ENCODE results near the gene HRAS. TPM values are rescaled to one million over a fixed set of nuclear protein-coding genes. Genes with fewer than 3 reads are reported as not detected.
A peak's percentile ranks its signal among the peaks of the same experiment; 100 is the strongest.

Gene HRAS
- total RNA-seq, 3 donors from 2014 or later (not counting 1 experiment from before 2014, with no cell fraction given), result 27.6 to 35.0 (median 30.6) TPM

DNA sequence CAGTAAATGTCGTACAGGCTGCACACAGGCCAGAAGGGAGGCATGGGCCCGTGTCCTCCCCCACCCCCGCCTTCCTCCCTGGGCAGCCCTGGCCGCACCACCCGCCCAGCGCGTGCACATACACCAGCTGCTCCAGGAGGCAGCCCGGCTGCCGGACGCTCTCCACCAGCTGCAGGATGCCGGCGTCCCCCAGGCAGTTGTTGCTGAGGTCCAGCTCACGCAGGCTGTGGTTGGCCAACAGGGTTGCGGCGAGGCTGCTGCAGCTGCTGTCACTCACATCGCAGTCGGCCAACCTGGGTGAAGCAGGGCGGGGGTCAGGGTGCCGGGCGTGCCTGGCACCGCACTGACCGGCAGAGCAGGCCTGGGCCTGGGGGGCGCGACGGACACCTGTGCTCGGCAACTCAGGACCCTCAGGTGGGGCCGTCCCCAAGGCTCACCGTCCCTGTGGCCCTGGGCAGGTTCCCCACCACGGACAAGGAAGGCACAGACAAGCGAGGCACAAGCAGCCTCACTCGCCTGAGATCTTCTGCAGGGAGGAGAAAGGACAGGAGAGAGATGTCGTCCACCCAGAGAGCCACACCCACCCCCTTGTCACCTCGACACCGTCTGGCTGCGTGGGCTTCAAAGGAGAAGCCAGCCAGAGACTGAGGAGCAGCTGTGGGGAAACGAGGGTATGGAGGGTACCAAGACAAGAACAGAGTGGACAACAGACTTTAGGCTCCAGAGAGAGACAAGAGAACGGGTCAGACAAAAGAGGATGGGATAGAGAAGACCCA is 40.4 kb downstream of the HRAS start:
- DNase-seq (no peak), ATAC-seq (no peak)
- Mint-ChIP-seq H3K9me3 (no peaks in the 10 kb centered on the region), H3K4me1 (peaks cover 0 to 7% of the 10 kb centered on the region in 2 donors), H3K4me3 (no peak overlapping the region), H3K36me3 (peaks cover 9% of the 10 kb centered on the region), H3K27me3 (ENCODE audit: low read depth in 2 of 2) (no peaks in the 10 kb centered on the region), H3K27ac (no peak overlapping the region)
- Histone ChIP-seq H3K9me3 (ENCODE audit: control insufficient read depth, insufficient read depth, low read length) (no peaks in the 10 kb centered on the region), H3K27ac (ENCODE audit: low read length) (no peak overlapping the region), H3K4me1 (ENCODE audit: control insufficient read depth, insufficient read depth, low read length) (no peaks in the 10 kb centered on the region), H3K36me3 (ENCODE audit: control insufficient read depth, insufficient read depth, low read length) (peaks cover 52% of the 10 kb centered on the region), H3K27me3 (ENCODE audit: control insufficient read depth, insufficient read depth, low read length) (no peaks in the 10 kb centered on the region), H3K4me3 (ENCODE audit: low read length) (no peak overlapping the region)
- intact Hi-C loops (cut with micrococcal nuclease), result no loop called here
- TF ChIP-seq, protein P1, sequence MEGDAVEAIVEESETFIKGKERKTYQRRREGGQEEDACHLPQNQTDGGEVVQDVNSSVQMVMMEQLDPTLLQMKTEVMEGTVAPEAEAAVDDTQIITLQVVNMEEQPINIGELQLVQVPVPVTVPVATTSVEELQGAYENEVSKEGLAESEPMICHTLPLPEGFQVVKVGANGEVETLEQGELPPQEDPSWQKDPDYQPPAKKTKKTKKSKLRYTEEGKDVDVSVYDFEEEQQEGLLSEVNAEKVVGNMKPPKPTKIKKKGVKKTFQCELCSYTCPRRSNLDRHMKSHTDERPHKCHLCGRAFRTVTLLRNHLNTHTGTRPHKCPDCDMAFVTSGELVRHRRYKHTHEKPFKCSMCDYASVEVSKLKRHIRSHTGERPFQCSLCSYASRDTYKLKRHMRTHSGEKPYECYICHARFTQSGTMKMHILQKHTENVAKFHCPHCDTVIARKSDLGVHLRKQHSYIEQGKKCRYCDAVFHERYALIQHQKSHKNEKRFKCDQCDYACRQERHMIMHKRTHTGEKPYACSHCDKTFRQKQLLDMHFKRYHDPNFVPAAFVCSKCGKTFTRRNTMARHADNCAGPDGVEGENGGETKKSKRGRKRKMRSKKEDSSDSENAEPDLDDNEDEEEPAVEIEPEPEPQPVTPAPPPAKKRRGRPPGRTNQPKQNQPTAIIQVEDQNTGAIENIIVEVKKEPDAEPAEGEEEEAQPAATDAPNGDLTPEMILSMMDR (IDR thresholded peaks at IDR 0.05), result no peak
- 92% methylated on average over 37 of the region's 37 CpGs for WGBS (ENCODE audit: insufficient coverage)

DNA sequence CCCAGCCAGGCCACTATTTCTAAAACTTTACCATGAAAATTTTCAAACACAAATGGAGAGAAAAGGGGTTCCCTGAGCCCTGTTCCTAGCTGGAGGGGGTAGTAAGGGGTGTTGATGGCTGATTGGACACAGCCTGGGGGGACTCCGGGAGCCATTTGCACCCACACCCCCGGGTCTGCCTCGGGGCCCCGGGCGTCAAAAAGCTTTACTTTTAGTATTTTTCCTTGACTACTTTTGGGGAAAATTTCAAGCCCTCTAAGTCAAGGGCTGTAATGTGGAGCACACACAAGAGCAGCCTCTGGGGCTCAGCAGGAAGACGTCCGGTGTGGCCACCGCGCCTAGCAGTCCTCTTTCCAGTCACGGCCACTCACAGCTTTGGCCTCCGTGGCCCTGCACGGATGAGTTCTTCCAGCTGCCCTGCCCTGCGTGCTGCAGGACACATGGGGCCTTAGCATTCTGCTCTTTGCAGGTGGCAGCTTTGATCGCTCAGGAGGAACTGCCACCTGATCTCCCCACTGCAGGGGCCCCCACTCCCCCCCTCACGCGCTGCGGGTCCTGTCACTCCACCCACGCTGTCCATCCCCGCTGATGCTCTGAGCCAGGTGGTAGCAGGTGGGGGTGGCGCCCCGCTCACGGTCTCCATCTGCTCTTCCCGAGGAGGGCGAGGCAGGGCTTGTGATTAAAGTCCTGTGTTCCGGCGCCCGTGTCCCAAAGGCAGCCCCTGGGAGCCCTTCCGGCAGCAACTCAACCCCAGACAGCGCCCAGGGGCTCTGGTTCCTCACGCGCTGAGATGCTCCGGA is 42.7 kb downstream of the HRAS start:
- ATAC-seq, result no peak
- intact Hi-C loops (cut with micrococcal nuclease), result no loop called here
- Mint-ChIP-seq H3K36me3 (peaks cover 7% of the 10 kb centered on the region), H3K4me1 (peaks cover 0 to 6% of the 10 kb centered on the region in 2 donors), H3K27me3 (ENCODE audit: low read depth in 2 of 2) (no peaks in the 10 kb centered on the region), H3K27ac (peak overlapping the region in 1 of 2 donors; percentile 42), H3K4me3 (no peak overlapping the region), H3K9me3 (no peaks in the 10 kb centered on the region)
- TF ChIP-seq, protein P1 (IDR thresholded peaks at IDR 0.05), result no peak
- Histone ChIP-seq H3K4me3 (ENCODE audit: low read length) (no peak overlapping the region), H3K36me3 (ENCODE audit: control insufficient read depth, insufficient read depth, low read length) (peaks cover 34% of the 10 kb centered on the region), H3K9me3 (ENCODE audit: control insufficient read depth, insufficient read depth, low read length) (no peaks in the 10 kb centered on the region), H3K27me3 (ENCODE audit: control insufficient read depth, insufficient read depth, low read length) (no peaks in the 10 kb centered on the region), H3K27ac (ENCODE audit: low read length) (no peak overlapping the region), H3K4me1 (ENCODE audit: control insufficient read depth, insufficient read depth, low read length) (no peaks in the 10 kb centered on the region)
- no peak for DNase-seq
- 88% methylated on average over 32 of the region's 32 CpGs for WGBS (ENCODE audit: insufficient coverage)

DNA sequence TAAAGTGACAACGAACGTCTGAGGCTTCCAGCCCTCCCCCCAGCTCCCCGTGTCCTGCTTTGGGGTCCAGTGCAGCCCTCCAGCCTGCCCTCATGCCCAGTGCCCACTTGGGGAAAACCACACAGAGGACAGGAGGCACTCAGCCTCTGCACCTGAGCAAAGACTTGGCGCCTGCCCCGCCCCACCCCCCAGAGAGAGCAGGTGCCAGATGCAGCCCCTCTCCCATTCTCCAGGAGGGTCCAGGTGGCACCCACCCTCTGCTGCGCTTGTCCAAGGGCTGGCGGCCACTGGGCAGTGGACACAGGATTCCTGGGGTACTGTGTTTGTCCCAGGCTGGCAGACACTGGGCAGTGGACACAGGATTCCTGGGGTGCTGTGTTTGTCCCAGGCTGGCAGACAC is 44.0 kb downstream of the HRAS start:
- Mint-ChIP-seq H3K27me3 (ENCODE audit: low read depth in 2 of 2) (no peaks in the 10 kb centered on the region), H3K36me3 (no peaks in the 10 kb centered on the region), H3K4me1 (no peaks in the 10 kb centered on the region), H3K9me3 (no peaks in the 10 kb centered on the region), H3K4me3 (no peak overlapping the region), H3K27ac (no peak overlapping the region)
- Histone ChIP-seq H3K27me3 (ENCODE audit: control insufficient read depth, insufficient read depth, low read length) (no peaks in the 10 kb centered on the region), H3K4me1 (ENCODE audit: control insufficient read depth, insufficient read depth, low read length) (no peaks in the 10 kb centered on the region), H3K36me3 (ENCODE audit: control insufficient read depth, insufficient read depth, low read length) (peaks cover 22% of the 10 kb centered on the region), H3K9me3 (ENCODE audit: control insufficient read depth, insufficient read depth, low read length) (no peaks in the 10 kb centered on the region), H3K4me3 (ENCODE audit: low read length) (no peak overlapping the region), H3K27ac (ENCODE audit: low read length) (no peak overlapping the region)
- 93% methylated on average over 7 of the region's 7 CpGs for WGBS (ENCODE audit: insufficient coverage)
- TF ChIP-seq, protein P1 (IDR thresholded peaks at IDR 0.05), result no peak
- no peak for DNase-seq
- no peak for ATAC-seq
- intact Hi-C loops (cut with micrococcal nuclease), result no loop called here

Data from natural killer cell (primary cell).